GM12872 (cell line): ENCODE measurements around the gene DGAT2.

Source experiments
- CTCF ChIP-seq: IDR thresholded peaks from 3 replicates; pipeline ENCODE4 v1.5.1; 2011; ENCODE audit warnings: low read depth, mild to moderate bottlenecking, low read length, moderate library complexity; ENCODE audit not compliant: insufficient read depth

The DGAT2 gene

GRCh38 chr11:75792127-75792731, 23.7 kb downstream of the DGAT2 start:
- no peak for TF ChIP-seq CTCF

- TF ChIP-seq CTCF, result no peak
Measured at GRCh38 chr11:75792997-75793800, 24.6 kb downstream of the DGAT2 start.

GRCh38 chr11:75793966-75794365, 25.4 kb downstream of the DGAT2 start:
- no peak for TF ChIP-seq CTCF

GRCh38 chr11:75795276-75796090, 26.9 kb downstream of the DGAT2 start:
- no peak for TF ChIP-seq CTCF

DNA sequence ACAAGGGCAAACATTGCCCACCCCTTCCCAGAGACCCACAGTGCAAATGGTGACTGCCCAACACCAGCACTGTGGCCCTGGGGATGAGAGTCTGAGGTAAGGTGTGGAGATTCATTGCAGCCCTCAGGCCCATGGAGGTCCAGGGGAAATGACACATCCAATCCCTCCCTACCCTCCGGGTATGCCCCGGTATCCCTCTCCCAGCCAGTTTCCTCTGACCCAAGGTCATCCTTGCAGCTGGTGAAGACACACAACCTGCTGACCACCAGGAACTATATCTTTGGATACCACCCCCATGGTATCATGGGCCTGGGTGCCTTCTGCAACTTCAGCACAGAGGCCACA, 27.5 kb downstream of the DGAT2 start:
- TF ChIP-seq CTCF, result no peak

DNA sequence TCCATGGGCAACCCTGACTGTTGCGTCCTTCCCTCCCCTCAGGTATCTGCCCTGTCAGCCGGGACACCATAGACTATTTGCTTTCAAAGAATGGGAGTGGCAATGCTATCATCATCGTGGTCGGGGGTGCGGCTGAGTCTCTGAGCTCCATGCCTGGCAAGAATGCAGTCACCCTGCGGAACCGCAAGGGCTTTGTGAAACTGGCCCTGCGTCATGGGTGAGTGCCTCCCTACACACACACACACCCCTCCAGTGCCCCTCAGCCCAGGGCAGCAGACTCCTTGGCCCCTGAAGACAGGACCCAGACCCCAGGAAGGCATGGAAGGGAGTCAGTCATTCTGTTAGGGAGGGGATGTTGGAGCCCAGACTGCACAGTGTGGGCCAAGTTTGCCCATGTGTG, 28.5 kb downstream of the DGAT2 start:
- no peak for TF ChIP-seq CTCF

- TF ChIP-seq CTCF, result no peak
Measured at GRCh38 chr11:75797792-75798191, 29.2 kb downstream of the DGAT2 start.
